H1 (cell line): ENCODE measurements around the gene DNAAF6. TPM values are rescaled to one million over a fixed set of nuclear protein-coding genes. Genes with fewer than 3 reads are reported as not detected.

ENCODE experiments used
- CTCF ChIA-PET: fragments of 300-600 bp; sonication (Branson Sonifier 250); formaldehyde crosslinking; loops from one replicate; lab custom pipeline; 2021; ENCODE audit not compliant: partially characterized antibody; lab: Charles Lee
- POLR2A ChIA-PET: fragments of 300-600 bp; sonication (Branson Sonifier 250); formaldehyde crosslinking; loops from one replicate; lab custom pipeline; 2021; ENCODE audit warnings: inconsistent platforms; ENCODE audit not compliant: partially characterized antibody; lab: Charles Lee
- DNase-seq, 2 experiments: peaks; one replicate each; pipeline versions ENCODE4 v3.0.0 to v3.0.0-alpha.2; 2010 to 2022; ENCODE audit warnings: low spot score in 2 of 2, low read depth in 1 of 2, mixed read lengths in 1 of 2
- FAIRE-seq: peaks from 2 replicates; lab custom pipeline; 2011; peaks lifted over from hg19 to GRCh38; lab: Jason Lieb, UNC
- H2AFZ ChIP-seq: 2 replicates; pipeline ENCODE4 v1.8.1; 2012; ENCODE audit warnings: low read length, inconsistent platforms
- H2AK5ac ChIP-seq: 2 replicates; pipeline ENCODE4 v1.6.1; 2013; ENCODE audit warnings: low read depth, low read length
- H2BK120ac ChIP-seq: replicated peaks from 2 replicates; pipeline ENCODE3; 2013; ENCODE audit warnings: low read depth, low read length, inconsistent platforms
- H2BK12ac ChIP-seq: 2 replicates; pipeline ENCODE4 v1.6.1; 2013; ENCODE audit warnings: low read depth, low read length
- H2BK15ac ChIP-seq: 2 replicates; pipeline ENCODE4 v1.6.1; 2013; ENCODE audit warnings: low read length
- H2BK20ac ChIP-seq: 2 replicates; pipeline ENCODE4 v1.6.1; 2013; ENCODE audit warnings: low read length
- H2BK5ac ChIP-seq: 2 replicates; pipeline ENCODE4 v1.6.1; 2013; ENCODE audit warnings: low read depth, low read length
- H3K14ac ChIP-seq: 2 replicates; pipeline ENCODE4 v1.6.1; 2013; ENCODE audit warnings: inconsistent platforms; ENCODE audit not compliant: insufficient read length
- H3K18ac ChIP-seq: 2 replicates; pipeline ENCODE4 v1.6.1; 2013; ENCODE audit warnings: low read length; ENCODE audit errors: extremely low read depth
- H3K23ac ChIP-seq: 2 replicates; pipeline ENCODE4 v1.6.1; 2013; ENCODE audit warnings: inconsistent platforms; ENCODE audit not compliant: insufficient read length
- H3K23me2 ChIP-seq: 2 replicates; pipeline ENCODE4 v1.6.1; 2013; ENCODE audit warnings: low read depth, low read length
- H3K27ac ChIP-seq: 2 replicates; pipeline ENCODE4 v1.6.1; 2011; ENCODE audit warnings: low read depth, low read length, inconsistent platforms
- H3K27me3 ChIP-seq, 4 experiments: replicated peaks in 1 of 4; 1 replicate in 1 of 4; 2 replicates in 3 of 4; pipeline versions ENCODE4 v1.6.1 to v1.8.1; 2011 to 2013; ENCODE audit warnings: low read length in 3 of 4, mild to moderate bottlenecking in 3 of 4, inconsistent platforms in 2 of 4, mixed read lengths in 2 of 4, moderate library complexity in 1 of 4; ENCODE audit not compliant: control insufficient read depth in 3 of 4, insufficient read depth in 3 of 4; ENCODE audit errors: extremely low read depth in 1 of 4
- H3K36me3 ChIP-seq, 4 experiments: 2 replicates each; pipeline versions ENCODE4 v1.6.1 to v1.8.1; 2011 to 2013; ENCODE audit warnings: mild to moderate bottlenecking in 4 of 4, low read length in 3 of 4, moderate library complexity in 2 of 4, control low read depth in 1 of 4, inconsistent platforms in 1 of 4; ENCODE audit not compliant: insufficient read depth in 4 of 4, control insufficient read depth in 2 of 4
- H3K4ac ChIP-seq: replicated peaks from 2 replicates; pipeline ENCODE3; 2013; ENCODE audit warnings: low read length, low read depth, mixed read lengths, inconsistent platforms; ENCODE audit not compliant: insufficient read length
- H3K4me1 ChIP-seq, 4 experiments: replicated peaks in 1 of 4; 1 replicate in 1 of 4; 2 replicates in 3 of 4; pipeline versions ENCODE4 v1.6.1 to v1.8.1; 2011 to 2013; ENCODE audit warnings: low read length in 3 of 4, inconsistent platforms in 2 of 4, mixed read lengths in 1 of 4; ENCODE audit not compliant: insufficient read depth in 4 of 4, control insufficient read depth in 3 of 4
- H3K4me2 ChIP-seq, 2 experiments: 2 replicates each; pipeline versions ENCODE4 v1.6.1 to v1.8.1; 2011 to 2013; ENCODE audit warnings: low read depth in 2 of 2, low read length in 2 of 2, control low read depth in 1 of 2, inconsistent platforms in 1 of 2, mild to moderate bottlenecking in 1 of 2; ENCODE audit not compliant: insufficient read depth in 1 of 2
- H3K4me3 ChIP-seq, 4 experiments: fragments of 200-600, 300-600 bp in 1 of 4; sonication (generic), shearing (Covaris generic), sonication (Bioruptor Twin) in 1 of 4; 2 replicates each; pipeline versions ENCODE4 v1.5.1 to v1.8.1; 2011 to 2016; ENCODE audit warnings: low read length in 4 of 4, low read depth in 3 of 4, control low read depth in 2 of 4, inconsistent platforms in 2 of 4, mild to moderate bottlenecking in 2 of 4, mixed read lengths in 1 of 4, moderate library complexity in 1 of 4; ENCODE audit not compliant: insufficient read depth in 2 of 4; ENCODE audit errors: extremely low read depth in 1 of 4
- H3K56ac ChIP-seq: replicated peaks from 2 replicates; pipeline ENCODE3; 2013; ENCODE audit warnings: low read depth, mild to moderate bottlenecking, mixed read lengths, low read length, inconsistent platforms; ENCODE audit not compliant: insufficient read length
- H3K79me1 ChIP-seq: 2 replicates; pipeline ENCODE4 v1.6.1; 2013; ENCODE audit warnings: low read depth, low read length, control low read depth
- H3K79me2 ChIP-seq, 2 experiments: 2 replicates each; pipeline versions ENCODE4 v1.6.1 to v1.8.1; 2012 to 2013; ENCODE audit warnings: low read length in 2 of 2, mild to moderate bottlenecking in 2 of 2, inconsistent platforms in 1 of 2; ENCODE audit not compliant: insufficient read depth in 2 of 2, control insufficient read depth in 1 of 2
- H3K9ac ChIP-seq, 4 experiments: replicated peaks in 1 of 4; 1 replicate in 1 of 4; 2 replicates in 3 of 4; pipeline versions ENCODE4 v1.6.1 to v1.8.1; 2011 to 2013; ENCODE audit warnings: low read depth in 3 of 4, low read length in 3 of 4, control low read depth in 2 of 4, mild to moderate bottlenecking in 2 of 4, moderate library complexity in 2 of 4, inconsistent platforms in 1 of 4; ENCODE audit errors: extremely low read depth in 1 of 4
- H3K9me3 ChIP-seq, 2 experiments: 2 replicates each; pipeline versions ENCODE4 v1.6.1 to v1.8.1; 2012 to 2013; ENCODE audit warnings: mild to moderate bottlenecking in 2 of 2, moderate library complexity in 2 of 2, control low read depth in 1 of 2, inconsistent platforms in 1 of 2, low read depth in 1 of 2, low read length in 1 of 2, mixed read lengths in 1 of 2; ENCODE audit not compliant: insufficient read depth in 2 of 2
- H4K20me1 ChIP-seq, 2 experiments: replicated peaks in 1 of 2; 2 replicates each; pipeline versions ENCODE3 to v1.8.1; 2011 to 2013; ENCODE audit warnings: inconsistent platforms in 2 of 2, low read length in 2 of 2, mild to moderate bottlenecking in 1 of 2; ENCODE audit not compliant: insufficient read depth in 2 of 2, control insufficient read depth in 1 of 2
- H4K5ac ChIP-seq: 2 replicates; pipeline ENCODE4 v1.6.1; 2013; ENCODE audit warnings: low read length, low read depth, mixed read lengths, inconsistent platforms; ENCODE audit not compliant: insufficient read length
- H4K8ac ChIP-seq: 2 replicates; pipeline ENCODE4 v1.8.0; 2013; ENCODE audit warnings: mild to moderate bottlenecking, moderate library complexity, low read length, inconsistent platforms; ENCODE audit not compliant: insufficient read depth; ENCODE audit errors: extremely low read depth
- H4K91ac ChIP-seq: replicated peaks from 2 replicates; pipeline ENCODE3; 2013; ENCODE audit warnings: low read length, mixed read lengths, inconsistent platforms; ENCODE audit not compliant: insufficient read length
- BACH1 ChIP-seq: IDR thresholded peaks from 2 replicates; pipeline ENCODE4 v1.6.1; 2012; ENCODE audit warnings: low read length, improper control_type of control experiment
- CBX8 ChIP-seq: fragments of 300-800, 300-1000 bp; sonication (generic); IDR thresholded peaks from 2 replicates; pipeline ENCODE4 v1.7.1; 2016; ENCODE audit warnings: low read depth, low read length, borderline replicate concordance
- CREB1 ChIP-seq: IDR thresholded peaks from 2 replicates; pipeline ENCODE4 v1.6.1; 2012; ENCODE audit warnings: inconsistent platforms
- EP300 ChIP-seq, 2 experiments: IDR thresholded peaks; 1 replicate in 1 of 2; 2 replicates in 1 of 2; pipeline ENCODE4 v1.6.1; 2011 to 2012; ENCODE audit warnings: low read depth in 2 of 2, low read length in 2 of 2, mild to moderate bottlenecking in 2 of 2, borderline replicate concordance in 1 of 2, inconsistent platforms in 1 of 2, moderate library complexity in 1 of 2
- EZH2 ChIP-seq: fragments of 200-600 bp; sonication (generic); IDR thresholded peaks from 2 replicates; pipeline ENCODE4 v1.7.1; 2012; ENCODE audit warnings: low read depth, mild to moderate bottlenecking, moderate library complexity, low read length, inconsistent platforms; ENCODE audit not compliant: severe bottlenecking
- GTF2F1 ChIP-seq: IDR thresholded peaks from 2 replicates; pipeline ENCODE4 v1.6.1; 2012; ENCODE audit warnings: low read depth, low read length, improper control_type of control experiment, borderline replicate concordance
- KDM4A ChIP-seq: IDR thresholded peaks from one replicate; pipeline ENCODE4 v1.7.1; 2012; ENCODE audit warnings: low read depth, mild to moderate bottlenecking, moderate library complexity, low read length, inconsistent platforms; ENCODE audit not compliant: severe bottlenecking
- NRF1 ChIP-seq: IDR thresholded peaks from 2 replicates; pipeline ENCODE4 v1.6.1; 2011; ENCODE audit warnings: mild to moderate bottlenecking, low read depth, low read length, improper control_type of control experiment
- POLR2AphosphoS5 ChIP-seq: IDR thresholded peaks from 2 replicates; pipeline ENCODE4 v1.6.1; 2011; ENCODE audit warnings: low read depth, low read length
- SAP30 ChIP-seq: fragments of 300-600 bp; sonication (generic); IDR thresholded peaks from 2 replicates; pipeline ENCODE4 v1.7.1; 2012; ENCODE audit warnings: low read length, moderate library complexity, mild to moderate bottlenecking, inconsistent platforms; ENCODE audit not compliant: insufficient read depth, insufficient replicate concordance
- SIRT6 ChIP-seq: IDR thresholded peaks from one replicate; pipeline ENCODE4 v1.7.1; 2012; ENCODE audit warnings: low read length, inconsistent platforms
- SIX5 ChIP-seq: IDR thresholded peaks from 2 replicates; pipeline ENCODE4 v1.6.1; 2011; ENCODE audit warnings: mild to moderate bottlenecking, low read depth, low read length
- WGBS, 2 experiments: shearing (Covaris generic) in 1 of 2; methylation state at CpG; one replicate each; pipeline versions ENCODE4 v1.1.6 to v1.1.7; 2013 to 2015; ENCODE audit warnings: low lambda C conversion rate in 2 of 2, mixed read lengths in 2 of 2, inconsistent platforms in 1 of 2, low coverage in 1 of 2, missing lambda C conversion rate in 1 of 2; ENCODE audit not compliant: insufficient replicate concordance in 2 of 2, insufficient coverage in 1 of 2, insufficient read length in 1 of 2; ENCODE audit errors: extremely low coverage in 1 of 2, missing lambda C conversion rate in 1 of 2; 5-methylcytosine and 5-hydroxymethylcytosine counted together
- polyA plus RNA-seq, 7 experiments: library from polyadenylated mRNA; depleted of rRNA in 3 of 7; stranded (reverse) in 5 of 7; unstranded in 2 of 7; fragments of >200 nt in 5 of 7; fragments of 200-250 nt in 2 of 7; gene quantifications; 1 replicate in 5 of 7; 2 replicates in 1 of 7; 4 replicates in 1 of 7; pipeline versions ENCODE4 v1.2.1 to v1.2.3, GENCODE V29; 2011 to 2013; ENCODE audit warnings: missing spikeins in 2 of 7, mixed read lengths in 2 of 7
- total RNA-seq: library from RNA; stranded (reverse); fragmentation: NEBNext Ultra II Directional; extraction: Animal tissue kit (Norgen Biotek cat#: 25700); gene quantifications from 2 replicates; pipeline ENCODE4 v1.2.1, GENCODE V29; 2021
- TF ChIP-seq, protein P1 (sequence below): IDR thresholded peaks from 2 replicates; pipeline ENCODE4 v1.6.1; 2012; ENCODE audit warnings: inconsistent platforms
- TF ChIP-seq, protein P2 (sequence below): IDR thresholded peaks from 2 replicates; pipeline ENCODE4 v1.6.1; 2011; ENCODE audit warnings: low read depth, mild to moderate bottlenecking, low read length; ENCODE audit not compliant: insufficient read depth

DNAAF6 gene
- total and polyA plus RNA-seq, 2 of the 8 experiments (the other 6 are each of a cell fraction or from before 2014, with no cell fraction given), result not detected

DNA sequence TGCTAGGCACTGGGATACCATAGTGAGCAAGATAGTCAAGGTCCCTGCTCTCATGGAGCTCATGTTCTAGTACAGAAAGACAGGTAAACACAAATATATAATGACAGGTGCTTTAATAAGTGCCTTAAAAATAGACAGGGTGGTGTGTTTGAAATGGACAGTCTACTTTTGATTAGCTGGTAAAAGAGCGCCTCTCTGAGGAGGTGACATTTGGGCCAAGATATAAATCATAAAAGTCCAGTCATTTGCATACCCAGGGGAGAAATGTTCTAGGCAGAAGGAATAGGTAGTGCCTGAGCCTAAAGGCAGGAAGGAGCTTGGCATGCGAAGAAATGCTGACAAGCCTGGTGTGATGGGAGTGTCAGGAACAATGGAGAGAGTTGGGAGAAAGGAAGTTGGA, 83.6 kb downstream of the DNAAF6 start:
- no peaks in the 10 kb centered on the region for H3K23me2 ChIP-seq
- no peak for FAIRE-seq
- H2AFZ ChIP-seq, result no peak overlapping the region
- no peaks in the 10 kb centered on the region for H3K9me3 ChIP-seq
- H4K20me1 ChIP-seq, result no peaks in the 10 kb centered on the region
- DNase-seq, result no peak
- no peaks in the 10 kb centered on the region for H3K36me3 ChIP-seq
- H3K18ac ChIP-seq, result no peak overlapping the region
- no peak overlapping the region for H2BK20ac ChIP-seq
- H3K9ac ChIP-seq, result no peak overlapping the region
- no peak overlapping the region for H4K91ac ChIP-seq
- 95% methylated on average over 2 of the region's 2 CpGs; no CpG with 5 or more reads in 1 of the 2 experiments for WGBS, 2 experiments
- no peak overlapping the region for H4K5ac ChIP-seq
- H3K4me2 ChIP-seq, result no peak overlapping the region
- no peak overlapping the region for H2BK12ac ChIP-seq
- H3K79me2 ChIP-seq, result no peaks in the 10 kb centered on the region
- no peak overlapping the region for H3K4me3 ChIP-seq
- H3K4me1 ChIP-seq, result peaks cover 0 to 2% (median 0%) of the 10 kb centered on the region in 4 experiments; a peak in 1 of 7 replicates
- H3K14ac ChIP-seq, result no peak overlapping the region
- H3K56ac ChIP-seq, result no peak overlapping the region
- no peak overlapping the region for H4K8ac ChIP-seq
- no peak overlapping the region for H3K4ac ChIP-seq
- POLR2A ChIA-PET, result no interaction called here
- H3K23ac ChIP-seq, result no peak overlapping the region
- H3K27me3 ChIP-seq, result no peaks in the 10 kb centered on the region
- H2BK5ac ChIP-seq, result no peak overlapping the region
- H3K27ac ChIP-seq, result no peak overlapping the region
- H2BK120ac ChIP-seq, result no peak overlapping the region
- no peak overlapping the region for H2AK5ac ChIP-seq
- H3K79me1 ChIP-seq, result no peaks in the 10 kb centered on the region
- CTCF ChIA-PET, result interaction anchor here (1.6 kb wide), 1 partner anchor 36 kb away, joined by 4 read pairs; no protein-coding TSS in a partner anchor
- no peak overlapping the region for H2BK15ac ChIP-seq
- TF ChIP-seq EP300 (IDR thresholded peaks at IDR 0.05; ENCODE audit: borderline replicate concordance in 1 of 2, low read depth in 2 of 2, low read length in 2 of 2) (no peak), SIRT6 (no peak), POLR2AphosphoS5 (no peak), KDM4A (no peak), BACH1 (no peak), SAP30 (no peak), NRF1 (no peak), EZH2 (no peak), CREB1 (no peak), GTF2F1 (no peak), SIX5 (no peak), CBX8 (no peak)
- TF ChIP-seq, protein P1, sequence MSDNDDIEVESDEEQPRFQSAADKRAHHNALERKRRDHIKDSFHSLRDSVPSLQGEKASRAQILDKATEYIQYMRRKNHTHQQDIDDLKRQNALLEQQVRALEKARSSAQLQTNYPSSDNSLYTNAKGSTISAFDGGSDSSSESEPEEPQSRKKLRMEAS, result no peak
- TF ChIP-seq, protein P2, sequence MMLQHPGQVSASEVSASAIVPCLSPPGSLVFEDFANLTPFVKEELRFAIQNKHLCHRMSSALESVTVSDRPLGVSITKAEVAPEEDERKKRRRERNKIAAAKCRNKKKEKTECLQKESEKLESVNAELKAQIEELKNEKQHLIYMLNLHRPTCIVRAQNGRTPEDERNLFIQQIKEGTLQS, result no peak
